Stimulated activated CD8-positive, alpha-beta memory T cell treated with anti-CD3 and anti-CD28 coated beads, Interleukin-4, amount 100 ng/mL, for 24 hours (primary cell): ENCODE data around the gene FBXW8.

ENCODE experiments used
- DNase-seq: peaks from one replicate; pipeline ENCODE4 v3.0.0-alpha.2; 2020; ENCODE audit warnings: low read depth

FBXW8 gene

GRCh38 chr12:116955382-116956021 is 44.8 kb downstream of the FBXW8 start:
- DNase-seq: no peak

- DNase-seq: no peak
These were observed 47.9 kb downstream of the FBXW8 start for GRCh38 chr12:116958402-116959197.

GRCh38 chr12:116959198-116959460 is 48.4 kb downstream of the FBXW8 start:
- no peak for DNase-seq

- DNase-seq: peak; percentile 5
These were observed 49.2 kb downstream of the FBXW8 start for GRCh38 chr12:116959845-116960514.

GRCh38 chr12:116962197-116962596 is 51.4 kb downstream of the FBXW8 start:
- DNase-seq: no peak

GRCh38 chr12:116962783-116963356 is 52.1 kb downstream of the FBXW8 start:
- DNase-seq: no peak

GRCh38 chr12:116964054-116965050 is 53.6 kb downstream of the FBXW8 start:
- no peak for DNase-seq

- no peak for DNase-seq
These were observed 58.2 kb downstream of the FBXW8 start for GRCh38 chr12:116968986-116969385.

- DNase-seq: no peak
These were observed 59.1 kb downstream of the FBXW8 start for GRCh38 chr12:116969615-116970585.

- no peak for DNase-seq
These were observed 60.5 kb downstream of the FBXW8 start for GRCh38 chr12:116971222-116971621.

GRCh38 chr12:116975779-116976393 is 65.1 kb downstream of the FBXW8 start:
- no peak for DNase-seq

GRCh38 chr12:116977465-116978380 is 67.0 kb downstream of the FBXW8 start:
- no peak for DNase-seq

GRCh38 chr12:116978791-116979508 is 68.2 kb downstream of the FBXW8 start:
- no peak for DNase-seq

GRCh38 chr12:116980083-116980482 is 69.3 kb downstream of the FBXW8 start:
- DNase-seq: no peak

GRCh38 chr12:116982791-116983411 is 72.2 kb downstream of the FBXW8 start:
- DNase-seq: no peak

- DNase-seq: no peak
These were observed 73.3 kb downstream of the FBXW8 start for GRCh38 chr12:116984098-116984497.

GRCh38 chr12:116990329-116990728 is 79.6 kb downstream of the FBXW8 start:
- DNase-seq: no peak
